ENCODE data around the gene CLN5.

DNA sequence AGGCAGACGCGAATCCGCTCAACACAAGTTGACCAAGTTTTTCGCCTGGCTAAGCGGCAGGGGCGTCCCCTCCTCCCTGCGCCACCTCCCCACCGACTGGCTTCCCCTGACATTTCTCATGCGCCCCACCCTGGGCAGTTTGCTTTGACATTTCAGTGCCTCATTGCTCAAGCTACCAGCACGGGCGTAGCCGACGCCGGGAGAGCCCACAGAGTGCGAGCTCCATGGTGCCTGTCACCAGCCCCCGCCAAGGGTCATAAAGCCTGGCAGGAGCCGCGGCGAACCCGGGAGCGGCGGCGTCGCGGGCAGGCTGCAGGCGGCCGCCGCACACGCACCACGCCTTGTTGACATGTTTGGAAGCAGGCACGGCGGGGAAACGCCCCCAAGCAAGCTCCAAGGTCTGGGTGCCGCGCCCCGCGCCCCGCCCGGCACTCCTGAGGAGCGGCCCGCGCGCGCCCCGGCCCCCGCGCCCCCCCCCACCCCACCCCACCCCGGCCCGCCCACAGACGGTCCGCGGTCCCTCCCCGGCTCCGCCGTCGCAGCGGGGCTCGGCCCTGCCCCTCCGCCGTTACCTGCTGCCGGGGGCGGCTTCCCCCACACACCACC is 34.5 kb downstream of the CLN5 start:
- TF ChIP-seq TCF7 (IDR thresholded peaks at IDR 0.05; ENCODE audit: borderline replicate concordance) (no peak), CTCF (IDR thresholded peaks at IDR 0.05 in 2 of 3, conservative IDR thresholded peaks at IDR 0.05 in 1 of 3; ENCODE audit: control insufficient read depth in 2 of 3, extremely low read depth in 1 of 3, insufficient read depth in 1 of 3, low read depth in 3 of 3, low read length in 3 of 3) (0 out of 6 replicates have a peak, but pooled peaks of 1 of the 3 experiments have one; percentile 1), REST (IDR thresholded peaks at IDR 0.05; ENCODE audit: low read depth, low read length) (no peak), BHLHE40 (IDR thresholded peaks at IDR 0.05; ENCODE audit: borderline replicate concordance in 1 of 2, low read depth in 2 of 2, low read length in 1 of 2) (peak; percentile 36 to 74; a peak in 2 of 4 replicates), HCFC1 (IDR thresholded peaks at IDR 0.05; ENCODE audit: low read length) (no peak), ATF7 (IDR thresholded peaks at IDR 0.05; ENCODE audit: low read depth) (no peak), MYC (IDR thresholded peaks at IDR 0.05; ENCODE audit: insufficient read depth, insufficient read length, insufficient replicate concordance, low read length, severe bottlenecking) (no peak), POLR2A (IDR thresholded peaks at IDR 0.05; ENCODE audit: low read depth, low read length) (peak; percentile 14), EZH2 (IDR thresholded peaks at IDR 0.05; ENCODE audit: borderline replicate concordance, control insufficient read depth, low read depth, low read length) (no peak), EED (IDR thresholded peaks at IDR 0.05; ENCODE audit: low read depth) (no peak)
